GM12878 (cell line): ENCODE measurements around the gene NTN1.

Experiments
- BCL3 ChIP-seq: IDR thresholded peaks from 2 replicates; pipeline ENCODE4 v1.6.1; 2011; ENCODE audit warnings: borderline replicate concordance, low read depth, mild to moderate bottlenecking, moderate library complexity, low read length; ENCODE audit not compliant: insufficient read depth, poor library complexity, severe bottlenecking
- CHD2 ChIP-seq: IDR thresholded peaks from 2 replicates; pipeline ENCODE4 v1.6.1; 2011; ENCODE audit warnings: low read depth, low read length, improper control_type of control experiment, borderline replicate concordance
- CREB1 ChIP-seq: IDR thresholded peaks from 2 replicates; pipeline ENCODE4 v1.6.1; 2012; ENCODE audit warnings: low read depth, mild to moderate bottlenecking, inconsistent platforms
- USF1 ChIP-seq: IDR thresholded peaks from 2 replicates; pipeline ENCODE4 v1.6.1; 2011; ENCODE audit warnings: borderline replicate concordance, low read depth, mild to moderate bottlenecking, moderate library complexity, mixed read lengths, low read length; ENCODE audit not compliant: insufficient read depth; ENCODE audit errors: extremely low read length
- ZNF207 ChIP-seq: fragments of 450-650 bp; IDR thresholded peaks from 2 replicates; pipeline ENCODE4 v1.6.1; 2014; ENCODE audit warnings: antibody characterized with exemption, mild to moderate bottlenecking, borderline replicate concordance

GRCh38 chr17:9079461-9080103, 58.3 kb downstream of the NTN1 start:
- TF ChIP-seq BCL3 (no peak), ZNF207 (no peak), CREB1 (no peak), CHD2 (no peak), USF1 (no peak)
